GM23338 (cell line): Measurements from ENCODE around the gene CTDSP2. TPM values are rescaled to one million over a fixed set of nuclear protein-coding genes. Genes with fewer than 3 reads are reported as not detected.

Experiments used
- ATAC-seq: fragments of 200-7000 bp; cut with Tn5 transposase; 3 replicates; pipeline ENCODE4 v1.9.1; 2020
- DNase-seq: peaks from one replicate; pipeline ENCODE4 v3.0.0-alpha.2; 2015; ENCODE audit warnings: low spot score
- H2AFZ ChIP-seq: fragments of 200-600 bp; sonication (generic); 2 replicates; pipeline ENCODE4 v1.8.0; 2016; ENCODE audit warnings: antibody characterized with exemption, mild to moderate bottlenecking, moderate library complexity
- H3F3A ChIP-seq: fragments of 200-600 bp; sonication (generic); replicated peaks from 2 replicates; pipeline ENCODE4 v1.8.0; 2017; ENCODE audit warnings: antibody characterized with exemption, mixed run types, low read depth
- H3K27ac ChIP-seq: fragments of 200-600 bp; sonication (generic); 2 replicates; pipeline ENCODE4 v1.6.1; 2016; ENCODE audit warnings: low read depth
- H3K27me3 ChIP-seq: fragments of 200-600 bp; sonication (generic); 2 replicates; pipeline ENCODE4 v1.8.0; 2016; ENCODE audit warnings: mild to moderate bottlenecking, mixed run types, moderate library complexity; ENCODE audit not compliant: insufficient read depth
- H3K36me3 ChIP-seq: fragments of 200-600 bp; sonication (generic); 2 replicates; pipeline ENCODE4 v1.8.0; 2016; ENCODE audit warnings: mild to moderate bottlenecking; ENCODE audit not compliant: insufficient read depth
- H3K4me1 ChIP-seq: fragments of 200-600 bp; sonication (generic); 2 replicates; pipeline ENCODE4 v1.8.0; 2016; ENCODE audit warnings: mild to moderate bottlenecking, moderate library complexity; ENCODE audit not compliant: insufficient read depth
- H3K4me2 ChIP-seq: fragments of 200-600 bp; sonication (generic); 2 replicates; pipeline ENCODE4 v1.7.1; 2017; ENCODE audit warnings: mixed run types
- H3K4me3 ChIP-seq: fragments of 200-600 bp; sonication (generic); 2 replicates; pipeline ENCODE4 v1.6.1; 2016; ENCODE audit warnings: mixed run types
- H3K79me2 ChIP-seq: fragments of 200-600 bp; sonication (generic); replicated peaks from 2 replicates; pipeline ENCODE4 v1.8.0; 2017; ENCODE audit warnings: mild to moderate bottlenecking; ENCODE audit not compliant: insufficient read depth
- H3K9me2 ChIP-seq: fragments of 200-600 bp; sonication (generic); 2 replicates; pipeline ENCODE4 v1.8.0; 2017; ENCODE audit not compliant: insufficient read depth
- H4K20me1 ChIP-seq: fragments of 200-600 bp; sonication (generic); replicated peaks from 2 replicates; pipeline ENCODE4 v1.8.0; 2017; ENCODE audit warnings: mild to moderate bottlenecking; ENCODE audit not compliant: insufficient read depth
- H3K27ac Mint-ChIP-seq: 2 replicates; pipeline ENCODE4 v1.8.0; 2020; ENCODE audit warnings: inconsistent platforms, mild to moderate bottlenecking, moderate library complexity, mixed read lengths
- H3K27me3 Mint-ChIP-seq: 3 replicates; pipeline ENCODE4 v1.8.0; 2022; ENCODE audit warnings: low read depth, mild to moderate bottlenecking, moderate library complexity, mixed read lengths, inconsistent platforms; ENCODE audit not compliant: insufficient read depth, poor library complexity
- H3K36me3 Mint-ChIP-seq: 3 replicates; pipeline ENCODE4 v1.8.0; 2021; ENCODE audit warnings: low read depth, mild to moderate bottlenecking, inconsistent platforms, moderate library complexity, mixed read lengths
- H3K4me1 Mint-ChIP-seq: 3 replicates; pipeline ENCODE4 v1.8.0; 2020; ENCODE audit warnings: mild to moderate bottlenecking, inconsistent platforms, mixed read lengths
- H3K4me3 Mint-ChIP-seq: 3 replicates; pipeline ENCODE4 v1.8.0; 2021; ENCODE audit warnings: moderate library complexity, mild to moderate bottlenecking, inconsistent platforms, mixed read lengths
- H3K9me3 Mint-ChIP-seq: 3 replicates; pipeline ENCODE4 v1.8.0; 2020; ENCODE audit warnings: moderate library complexity, mild to moderate bottlenecking, inconsistent platforms, mixed read lengths
- CTCF ChIP-seq, 2 experiments: fragments of 200-600 bp in 1 of 2; sonication (generic) in 1 of 2; conservative IDR thresholded peaks; 2 replicates each; pipeline versions ENCODE4 v1.5.1 to v1.6.1; 2016 to 2017; ENCODE audit warnings: antibody characterized with exemption in 2 of 2, low read depth in 2 of 2, mild to moderate bottlenecking in 2 of 2, moderate library complexity in 1 of 2
- EZH2 ChIP-seq: fragments of 200-600 bp; sonication (generic); IDR thresholded peaks from one replicate; pipeline ENCODE4 v1.8.0; 2017; ENCODE audit warnings: antibody characterized with exemption, mild to moderate bottlenecking, low read depth; ENCODE audit not compliant: unreplicated experiment
- EZH2phosphoT487 ChIP-seq: fragments of 200-600 bp; sonication (generic); IDR thresholded peaks from one replicate; pipeline ENCODE4 v1.8.1; 2018; ENCODE audit warnings: antibody characterized with exemption; ENCODE audit not compliant: unreplicated experiment
- NANOG ChIP-seq: IDR thresholded peaks from 2 replicates; pipeline ENCODE4 v1.6.1; 2016; ENCODE audit warnings: antibody characterized with exemption, borderline replicate concordance
- ZNF331 ChIP-seq: fragments of 250-450 bp; sonication (Bioruptor Pico); IDR thresholded peaks from 2 replicates; pipeline ENCODE4 v1.5.0; 2020; ENCODE audit warnings: low read depth, mild to moderate bottlenecking, moderate library complexity
- ZNF462 ChIP-seq: fragments of 250-450 bp; sonication (Bioruptor Pico); IDR thresholded peaks from 2 replicates; pipeline ENCODE4 v1.5.0; 2020; ENCODE audit warnings: mild to moderate bottlenecking, moderate library complexity
- polyA plus RNA-seq: library from polyadenylated mRNA; unstranded; fragments of >200 nt; fragmentation: Nextera tagmentation; extraction: Ambion mirVana; gene quantifications from 2 replicates; pipeline ENCODE4 v1.2.1, GENCODE V29; 2016
- total RNA-seq: library from RNA; depleted of rRNA; stranded (reverse); fragments of >200 nt; shearing (Covaris generic); gene quantifications from 2 replicates; pipeline ENCODE4 v1.2.3, GENCODE V29; 2014

The CTDSP2 gene
- total and polyA plus RNA-seq, 2 experiments from 2014 or later, result 22.8 to 81.9 TPM

- TF ChIP-seq ZNF462 (CRISPR knock-in tag) (no peak), EZH2phosphoT487 (no peak), NANOG (no peak), CTCF (conservative IDR thresholded peaks at IDR 0.05; ENCODE audit: low read depth in 2 of 2) (no peak), EZH2 (no peak), ZNF331 (CRISPR knock-in tag) (no peak)
Measured at GRCh38 chr12:57840726-57841125, 5.8 kb downstream of the CTDSP2 start (continued).

- Histone ChIP-seq H2AFZ (no peak overlapping the region), H3K27me3 (no peaks in the 10 kb centered on the region), H3F3A (peaks cover 15% of the 10 kb centered on the region), H3K27ac (peak overlapping the region; percentile 21), H3K4me2 (peak overlapping the region; percentile 69), H3K9me2 (no peaks in the 10 kb centered on the region), H3K4me3 (no peak overlapping the region), H4K20me1 (peaks cover 48% of the 10 kb centered on the region), H3K79me2 (peaks cover 99% of the 10 kb centered on the region), H3K4me1 (peaks cover 89% of the 10 kb centered on the region), H3K36me3 (no peaks in the 10 kb centered on the region)
- Mint-ChIP-seq H3K36me3 (peaks cover 9% of the 10 kb centered on the region; the same call in 2 of the 3 replicates), H3K27me3 (peaks cover 9% of the 10 kb centered on the region), H3K4me3 (no peak overlapping the region), H3K27ac (peak overlapping the region; percentile 48; the same call in 1 of the 2 replicates), H3K9me3 (no peaks in the 10 kb centered on the region), H3K4me1 (peaks cover 91% of the 10 kb centered on the region)
- no peak for TF ChIP-seq ZNF462 (CRISPR knock-in tag)
- ATAC-seq (no peak), DNase-seq (no peak)
Measured at GRCh38 chr12:57839996-57840395, 6.5 kb downstream of the CTDSP2 start.
